CD14-positive monocyte (primary cell): ENCODE results near the gene ATG12. TPM values are rescaled to one million over a fixed set of nuclear protein-coding genes. Genes with fewer than 3 reads are reported as not detected.

ENCODE experiments used
- DNase-seq, 3 donors: peaks; one replicate each; pipeline ENCODE4 v3.0.0-alpha.2; 2011 to 2022
- H2AFZ ChIP-seq: 2 replicates; pipeline ENCODE4 v1.6.0; 2012; ENCODE audit warnings: mild to moderate bottlenecking, low read depth, low read length, inconsistent platforms; ENCODE audit not compliant: insufficient read depth, poor library complexity, severe bottlenecking
- H3K27ac ChIP-seq, 2 donors: 1 replicate in 1 of 2; 2 replicates in 1 of 2; pipeline ENCODE4 v1.5.1; 2012 to 2013; ENCODE audit warnings: low read length in 2 of 2, control low read depth in 1 of 2, inconsistent platforms in 1 of 2, low read depth in 1 of 2, mild to moderate bottlenecking in 1 of 2
- H3K27me3 ChIP-seq, 2 donors: one replicate each; pipeline versions ENCODE4 v1.6.0 to v1.6.1; 2011 to 2013; ENCODE audit warnings: low read length in 2 of 2; ENCODE audit not compliant: control insufficient read depth in 2 of 2, insufficient read depth in 2 of 2
- H3K36me3 ChIP-seq, 2 donors: replicated peaks in 1 of 2; 1 replicate in 1 of 2; 2 replicates in 1 of 2; pipeline versions ENCODE4 v1.5.1 to v1.6.1; 2012 to 2013; ENCODE audit warnings: low read length in 2 of 2, control low read depth in 1 of 2, inconsistent platforms in 1 of 2, mild to moderate bottlenecking in 1 of 2; ENCODE audit not compliant: insufficient read depth in 2 of 2, control insufficient read depth in 1 of 2
- H3K4me1 ChIP-seq, 2 donors: 1 replicate in 1 of 2; 2 replicates in 1 of 2; pipeline versions ENCODE4 v1.5.1 to v1.6.1; 2012 to 2013; ENCODE audit warnings: low read length in 2 of 2, control low read depth in 1 of 2, inconsistent platforms in 1 of 2, mild to moderate bottlenecking in 1 of 2, moderate library complexity in 1 of 2; ENCODE audit not compliant: insufficient read depth in 2 of 2, control insufficient read depth in 1 of 2
- H3K4me2 ChIP-seq: replicated peaks from 2 replicates; pipeline ENCODE3; 2012; ENCODE audit warnings: low read length, moderate library complexity, mild to moderate bottlenecking; ENCODE audit not compliant: poor library complexity, severe bottlenecking; ENCODE audit errors: extremely low read depth
- H3K4me3 ChIP-seq, 3 experiments: fragments of 200-600 bp in 1 of 3; sonication (generic) in 1 of 3; replicated peaks in 1 of 3; 1 replicate in 2 of 3; 2 replicates in 1 of 3; pipeline ENCODE4 v1.5.1; 2011 to 2013; ENCODE audit warnings: low read length in 3 of 3, mild to moderate bottlenecking in 3 of 3, control low read depth in 2 of 3, low read depth in 2 of 3, inconsistent platforms in 1 of 3, moderate library complexity in 1 of 3
- H3K79me2 ChIP-seq: 2 replicates; pipeline ENCODE4 v1.6.0; 2012; ENCODE audit warnings: mild to moderate bottlenecking, control low read depth, inconsistent platforms, low read length, moderate library complexity; ENCODE audit not compliant: insufficient read depth
- H3K9ac ChIP-seq: 2 replicates; pipeline ENCODE4 v1.6.0; 2017; ENCODE audit warnings: low read length, mild to moderate bottlenecking; ENCODE audit not compliant: insufficient read depth, poor library complexity, severe bottlenecking
- H3K9me3 ChIP-seq, 2 donors: replicated peaks in 1 of 2; 1 replicate in 1 of 2; 2 replicates in 1 of 2; pipeline versions ENCODE4 v1.5.1 to v1.6.1; 2012 to 2013; ENCODE audit warnings: low read length in 2 of 2, control low read depth in 1 of 2; ENCODE audit not compliant: control insufficient read depth in 1 of 2, insufficient read depth in 1 of 2
- H4K20me1 ChIP-seq: 2 replicates; pipeline ENCODE4 v1.6.0; 2012; ENCODE audit warnings: mild to moderate bottlenecking, low read length, control low read depth, moderate library complexity; ENCODE audit not compliant: insufficient read depth
- H3K27ac Mint-ChIP-seq, 7 donors: one replicate each; pipeline ENCODE4 v1.8.0; 2020; ENCODE audit warnings: mild to moderate bottlenecking in 7 of 7, mixed read lengths in 7 of 7, moderate library complexity in 6 of 7, inconsistent platforms in 2 of 7
- H3K27me3 Mint-ChIP-seq, 3 donors: one replicate each; pipeline ENCODE4 v1.8.0; 2021 to 2022; ENCODE audit warnings: low read depth in 3 of 3, mild to moderate bottlenecking in 3 of 3, mixed read lengths in 3 of 3, moderate library complexity in 3 of 3, inconsistent platforms in 1 of 3
- H3K36me3 Mint-ChIP-seq, 2 donors: one replicate each; pipeline ENCODE4 v1.8.0; 2020; ENCODE audit warnings: mixed read lengths in 2 of 2, inconsistent platforms in 1 of 2, mild to moderate bottlenecking in 1 of 2
- H3K4me1 Mint-ChIP-seq: one replicate; pipeline ENCODE4 v1.8.0; 2020; ENCODE audit warnings: mild to moderate bottlenecking, mixed read lengths
- H3K4me3 Mint-ChIP-seq, 2 donors: one replicate each; pipeline ENCODE4 v1.8.0; 2020; ENCODE audit warnings: mild to moderate bottlenecking in 2 of 2, mixed read lengths in 2 of 2, moderate library complexity in 1 of 2
- H3K9me3 Mint-ChIP-seq, 7 donors: one replicate each; pipeline ENCODE4 v1.8.0; 2020 to 2022; ENCODE audit warnings: mixed read lengths in 7 of 7, mild to moderate bottlenecking in 6 of 7, moderate library complexity in 6 of 7, inconsistent platforms in 2 of 7
- CTCF ChIP-seq: fragments of 200-600 bp; IDR thresholded peaks from one replicate; pipeline ENCODE4 v1.8.0; 2022; ENCODE audit warnings: antibody characterized with exemption, mild to moderate bottlenecking
- WGBS: methylation state at CpG from one replicate; pipeline ENCODE4 v1.1.5; 2013; ENCODE audit warnings: missing lambda C conversion rate; ENCODE audit not compliant: insufficient coverage; 5-methylcytosine and 5-hydroxymethylcytosine counted together
- intact Hi-C, 2 donors: fragments of 100-400 bp; cut with micrococcal nuclease; formaldehyde crosslinking; loops; one replicate each; pipeline versions ENCODE4 v1.15.0 to v1.15.1; 2023
- polyA plus RNA-seq, 3 donors: library from polyadenylated mRNA; depleted of rRNA in 1 of 3; unstranded in 2 of 3; stranded (reverse) in 1 of 3; fragments of 300-500 nt in 2 of 3; fragments of >200 nt in 1 of 3; fragmentation: Illumina TruSeq in 2 of 3; gene quantifications; 1 replicate in 2 of 3; 2 replicates in 1 of 3; pipeline ENCODE4 v1.2.3, GENCODE V29; 2012 to 2021

ATG12 gene
- polyA plus RNA-seq, 3 donors: 44.3 to 143 (median 101) TPM

- H3K4me1 Mint-ChIP-seq: peaks cover 37% of the 10 kb centered on the region
- WGBS: 92% methylated on average over 3 of the region's 10 CpGs
Observed at GRCh38 chr5:115838885-115839518, 2.4 kb downstream of the ATG12 start.

GRCh38 chr5:115835481-115835880, 5.9 kb downstream of the ATG12 start:
- H3K4me3 ChIP-seq: no peak overlapping the region
- H3K9ac ChIP-seq: no peak overlapping the region
- H3K4me1 Mint-ChIP-seq: peaks cover 20% of the 10 kb centered on the region
- 67% methylated on average over 1 of the region's 4 CpGs for WGBS
- H3K79me2 ChIP-seq: peaks cover 39% of the 10 kb centered on the region
- H4K20me1 ChIP-seq: peaks cover 34% of the 10 kb centered on the region
- TF ChIP-seq CTCF: no peak
- H3K36me3 Mint-ChIP-seq: peaks cover 53 to 60% of the 10 kb centered on the region in 2 donors
- no peaks in the 10 kb centered on the region for H3K27me3 Mint-ChIP-seq
- H3K9me3 Mint-ChIP-seq: peaks cover 0 to 2% (median 0%) of the 10 kb centered on the region in 7 donors
- intact Hi-C loops: no loop called here
- H3K4me2 ChIP-seq: no peak overlapping the region
- no peak overlapping the region for H2AFZ ChIP-seq
- peaks cover 62 to 70% of the 10 kb centered on the region in 2 donors for H3K36me3 ChIP-seq
- H3K4me3 Mint-ChIP-seq: no peak overlapping the region
- DNase-seq: no peak
- H3K27me3 ChIP-seq: no peaks in the 10 kb centered on the region
- H3K4me1 ChIP-seq: peaks cover 21 to 24% of the 10 kb centered on the region in 2 donors
- H3K9me3 ChIP-seq: no peaks in the 10 kb centered on the region
- peak overlapping the region in 1 of 2 donors; percentile 17 for H3K27ac ChIP-seq
- peak overlapping the region in 4 of 7 donors; percentile 11 to 78 (median 30) for H3K27ac Mint-ChIP-seq

More at GRCh38 chr5:115838885-115839518, 2.4 kb downstream of the ATG12 start:
- Histone ChIP-seq H3K9ac (no peak overlapping the region), H3K4me3 (peak overlapping the region in 1 of 3 experiments; percentile 91), H2AFZ (no peak overlapping the region), H4K20me1 (peaks cover 34% of the 10 kb centered on the region), H3K36me3 (peaks cover 39 to 43% of the 10 kb centered on the region in 2 donors), H3K4me1 (peaks cover 34 to 44% of the 10 kb centered on the region in 2 donors), H3K4me2 (peak overlapping the region; percentile 84), H3K79me2 (peaks cover 69% of the 10 kb centered on the region), H3K9me3 (no peaks in the 10 kb centered on the region), H3K27me3 (no peaks in the 10 kb centered on the region), H3K27ac (peak overlapping the region in 1 of 2 donors; percentile 1)
- DNase-seq: peak; percentile 42 to 71 (median 58)
- intact Hi-C loops: no loop called here
- peak overlapping the region in 3 of 7 donors; percentile 38 to 61 (median 45) for H3K27ac Mint-ChIP-seq
- H3K9me3 Mint-ChIP-seq: peaks cover 0 to 2% (median 0%) of the 10 kb centered on the region in 7 donors
- TF ChIP-seq CTCF: peak; percentile 64
- peaks cover 36 to 38% of the 10 kb centered on the region in 2 donors for H3K36me3 Mint-ChIP-seq
- peak overlapping the region in 1 of 2 donors; percentile 46 for H3K4me3 Mint-ChIP-seq
- H3K27me3 Mint-ChIP-seq: no peaks in the 10 kb centered on the region
